Esophagus squamous epithelium (tissue), 4 donors: ENCODE measurements around the gene CARD11.

Source experiments
- POLR2A ChIP-seq, 4 donors: fragments of 450-650 bp; IDR thresholded peaks; one replicate each; pipeline ENCODE4 v1.6.1; 2017; ENCODE audit warnings: antibody characterized with exemption in 4 of 4, mild to moderate bottlenecking in 4 of 4, moderate library complexity in 3 of 4
- TF ChIP-seq, protein P1 (sequence below), 6 experiments: fragments of 450-650 bp in 4 of 6; fragments of 200-600 bp in 2 of 6; sonication (generic) in 2 of 6; IDR thresholded peaks; one replicate each; pipeline ENCODE4 v1.5.1; 2016 to 2019; ENCODE audit warnings: antibody characterized with exemption in 6 of 6, mild to moderate bottlenecking in 4 of 6, moderate library complexity in 4 of 6

GRCh38 chr7:2926120-2926895 is 117.4 kb downstream of the CARD11 start:
- TF ChIP-seq, protein P1, sequence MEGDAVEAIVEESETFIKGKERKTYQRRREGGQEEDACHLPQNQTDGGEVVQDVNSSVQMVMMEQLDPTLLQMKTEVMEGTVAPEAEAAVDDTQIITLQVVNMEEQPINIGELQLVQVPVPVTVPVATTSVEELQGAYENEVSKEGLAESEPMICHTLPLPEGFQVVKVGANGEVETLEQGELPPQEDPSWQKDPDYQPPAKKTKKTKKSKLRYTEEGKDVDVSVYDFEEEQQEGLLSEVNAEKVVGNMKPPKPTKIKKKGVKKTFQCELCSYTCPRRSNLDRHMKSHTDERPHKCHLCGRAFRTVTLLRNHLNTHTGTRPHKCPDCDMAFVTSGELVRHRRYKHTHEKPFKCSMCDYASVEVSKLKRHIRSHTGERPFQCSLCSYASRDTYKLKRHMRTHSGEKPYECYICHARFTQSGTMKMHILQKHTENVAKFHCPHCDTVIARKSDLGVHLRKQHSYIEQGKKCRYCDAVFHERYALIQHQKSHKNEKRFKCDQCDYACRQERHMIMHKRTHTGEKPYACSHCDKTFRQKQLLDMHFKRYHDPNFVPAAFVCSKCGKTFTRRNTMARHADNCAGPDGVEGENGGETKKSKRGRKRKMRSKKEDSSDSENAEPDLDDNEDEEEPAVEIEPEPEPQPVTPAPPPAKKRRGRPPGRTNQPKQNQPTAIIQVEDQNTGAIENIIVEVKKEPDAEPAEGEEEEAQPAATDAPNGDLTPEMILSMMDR (IDR thresholded peaks at IDR 0.05): no peak
- TF ChIP-seq POLR2A (IDR thresholded peaks at IDR 0.05): no peak
